PC-3 (cell line): ENCODE results near the gene ROR1. TPM values are rescaled to one million over a fixed set of nuclear protein-coding genes. Genes with fewer than 3 reads are reported as not detected.

Source experiments
- ATAC-seq: fragments of 200-7000 bp; cut with Tn5 transposase; 2 replicates; pipeline ENCODE4 v1.9.1; 2020; ENCODE audit warnings: mild to moderate bottlenecking, moderate library complexity
- BruUV-seq: library from RNA; stranded (reverse); fragments of 400-500 nt; replicated peaks from 2 replicates; lab custom pipeline; 2021; lab: Mats Ljungman, UMichigan
- CTCF ChIA-PET: fragments of 300-600 bp; sonication (Branson Sonifier 250); formaldehyde crosslinking; loops from one replicate; lab custom pipeline; 2022; ENCODE audit warnings: antibody characterized with exemption; lab: Charles Lee
- POLR2A ChIA-PET: fragments of 300-600 bp; sonication (Branson Sonifier 250); formaldehyde crosslinking; loops from one replicate; lab custom pipeline; 2022; ENCODE audit warnings: antibody characterized with exemption; ENCODE audit not compliant: unreplicated experiment; lab: Charles Lee
- DNase-seq: peaks from one replicate; pipeline ENCODE4 v3.0.0-alpha.2; 2015
- H2AFZ ChIP-seq: fragments of 300-600 bp; sonication (generic); 2 replicates; pipeline ENCODE4 v1.6.0; 2016; ENCODE audit warnings: antibody characterized with exemption, low read length
- H3F3A ChIP-seq: fragments of 300-600 bp; sonication (generic); one replicate; pipeline ENCODE4 v1.6.0; 2017; ENCODE audit warnings: antibody characterized with exemption, low read length, control low read depth, mild to moderate bottlenecking; ENCODE audit not compliant: unreplicated experiment
- H3K27ac ChIP-seq: fragments of 300-600 bp; sonication (generic); 2 replicates; pipeline ENCODE4 v1.5.1; 2016; ENCODE audit warnings: mild to moderate bottlenecking, low read length
- H3K27me3 ChIP-seq: fragments of 300-600 bp; sonication (generic); 2 replicates; pipeline ENCODE4 v1.6.1; 2016; ENCODE audit warnings: low read length, mixed read lengths
- H3K36me3 ChIP-seq: fragments of 300-600 bp; sonication (generic); 2 replicates; pipeline ENCODE4 v1.6.1; 2016; ENCODE audit warnings: low read depth, mixed run types, low read length, mixed read lengths
- H3K4me1 ChIP-seq: fragments of 300-600 bp; sonication (generic); 2 replicates; pipeline ENCODE4 v1.5.1; 2016; ENCODE audit warnings: low read length; ENCODE audit not compliant: insufficient read depth
- H3K4me2 ChIP-seq: fragments of 300-600 bp; sonication (generic); 2 replicates; pipeline ENCODE4 v1.6.0; 2016; ENCODE audit warnings: low read length
- H3K4me3 ChIP-seq: fragments of 300-600 bp; sonication (generic); 2 replicates; pipeline ENCODE4 v1.5.1; 2016; ENCODE audit warnings: mild to moderate bottlenecking, low read length, mixed read lengths
- H3K79me2 ChIP-seq: fragments of 300-600 bp; sonication (generic); 2 replicates; pipeline ENCODE4 v1.6.1; 2017; ENCODE audit warnings: low read length, mixed read lengths
- H3K9ac ChIP-seq: fragments of 300-600 bp; sonication (generic); 2 replicates; pipeline ENCODE4 v1.6.0; 2016; ENCODE audit warnings: mild to moderate bottlenecking, low read length
- H3K9me2 ChIP-seq: fragments of 300-600 bp; sonication (generic); replicated peaks from 2 replicates; pipeline ENCODE4 v1.6.1; 2016; ENCODE audit warnings: mixed run types, low read length, mixed read lengths
- H3K9me3 ChIP-seq: fragments of 300-600 bp; sonication (generic); 2 replicates; pipeline ENCODE4 v1.6.1; 2016; ENCODE audit warnings: low read length, mixed read lengths
- H4K20me1 ChIP-seq: fragments of 300-600 bp; sonication (generic); 2 replicates; pipeline ENCODE4 v1.6.1; 2016; ENCODE audit warnings: low read length, mixed read lengths
- CTCF ChIP-seq: fragments of 300-600 bp; sonication (generic); conservative IDR thresholded peaks from 2 replicates; pipeline ENCODE4 v1.5.1; 2017; ENCODE audit warnings: antibody characterized with exemption, low read depth, mild to moderate bottlenecking, low read length
- EZH2 ChIP-seq: fragments of 300-600 bp; sonication (generic); IDR thresholded peaks from one replicate; pipeline ENCODE4 v1.6.1; 2017; ENCODE audit warnings: antibody characterized with exemption, mild to moderate bottlenecking, low read length; ENCODE audit not compliant: unreplicated experiment
- EZH2phosphoT487 ChIP-seq: fragments of 300-600 bp; sonication (generic); IDR thresholded peaks from 2 replicates; pipeline ENCODE4 v1.6.1; 2018; ENCODE audit warnings: mild to moderate bottlenecking, antibody characterized with exemption, low read length, borderline replicate concordance
- intact Hi-C: fragments of 100-400 bp; cut with micrococcal nuclease; formaldehyde crosslinking; loops from 2 replicates; pipeline ENCODE4 v1.9.0; 2023
- total RNA-seq: library from RNA; depleted of rRNA; stranded (reverse); fragments of >200 nt; gene quantifications from 2 replicates; pipeline ENCODE4 v1.2.3, GENCODE V29; 2014

Gene ROR1
- total RNA-seq, 1 experiment from 2014 or later = 16.5 TPM

- CTCF ChIA-PET = no interaction called here
- no peaks in the 10 kb centered on the region for H4K20me1 ChIP-seq
- peak overlapping the region; percentile 91 for H3K27ac ChIP-seq
- peak overlapping the region; percentile 33; the same call in 1 of the 2 replicates for H3K4me3 ChIP-seq
- no peaks in the 10 kb centered on the region for H3K27me3 ChIP-seq
- no TSS peak for BruUV-seq
- peaks cover 28% of the 10 kb centered on the region for H3K4me1 ChIP-seq
- H3K9me3 ChIP-seq = no peaks in the 10 kb centered on the region
- H3K9me2 ChIP-seq = no peaks in the 10 kb centered on the region
- no peaks in the 10 kb centered on the region for H3K36me3 ChIP-seq
- DNase-seq (peak; percentile 95), ATAC-seq (peak; percentile 94)
- peak overlapping the region; percentile 43; the same call in 1 of the 2 replicates for H2AFZ ChIP-seq
- intact Hi-C loops = no loop called here
- TF ChIP-seq EZH2phosphoT487 (no peak), EZH2 (no peak), CTCF (no peak)
- H3F3A ChIP-seq = no peaks in the 10 kb centered on the region
- peaks cover 8% of the 10 kb centered on the region; the same call in 1 of the 2 replicates for H3K79me2 ChIP-seq
- H3K4me2 ChIP-seq = peak overlapping the region; percentile 72
- peak overlapping the region; percentile 49 for H3K9ac ChIP-seq
- POLR2A ChIA-PET = no interaction called here
These were observed 226.2 kb downstream of the ROR1 start for GRCh38 chr1:64000021-64000420.

DNA sequence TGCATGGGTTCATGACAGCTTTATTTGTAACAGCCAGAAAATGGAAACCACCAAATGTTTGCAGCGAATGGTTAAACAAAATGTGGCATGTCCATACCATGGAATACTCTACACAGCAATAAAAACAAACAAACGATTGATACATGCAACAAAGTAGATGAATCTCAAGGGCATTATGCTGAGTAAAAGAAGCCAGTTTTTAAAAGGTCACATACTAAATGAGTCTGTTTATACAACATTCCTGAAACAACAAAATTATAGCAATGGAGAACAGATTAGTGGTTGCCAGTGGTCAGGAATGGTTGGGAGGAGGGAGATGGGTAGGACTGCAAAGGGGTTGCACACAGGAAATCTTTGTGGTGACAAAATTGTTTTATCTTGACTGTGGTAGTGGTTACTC, 227.2 kb downstream of the ROR1 start:
- Histone ChIP-seq H4K20me1 (no peaks in the 10 kb centered on the region), H3K4me3 (no peak overlapping the region), H3K36me3 (no peaks in the 10 kb centered on the region), H3K9me2 (no peaks in the 10 kb centered on the region), H3F3A (no peaks in the 10 kb centered on the region), H3K9ac (no peak overlapping the region; the same call in 1 of the 2 replicates), H3K79me2 (peaks cover 8% of the 10 kb centered on the region; the same call in 1 of the 2 replicates), H3K9me3 (no peaks in the 10 kb centered on the region), H3K4me2 (no peak overlapping the region), H3K4me1 (peaks cover 32% of the 10 kb centered on the region), H3K27me3 (no peaks in the 10 kb centered on the region), H3K27ac (peak overlapping the region; percentile 91; the same call in 1 of the 2 replicates), H2AFZ (no peak overlapping the region)
- ATAC-seq (no peak), DNase-seq (no peak)
- BruUV-seq = no TSS peak
- no peak for TF ChIP-seq EZH2phosphoT487
- TF ChIP-seq EZH2 = no peak
- no peak for TF ChIP-seq CTCF
- intact Hi-C loops = no loop called here
- POLR2A ChIA-PET = no interaction called here
- CTCF ChIA-PET = no interaction called here

DNA sequence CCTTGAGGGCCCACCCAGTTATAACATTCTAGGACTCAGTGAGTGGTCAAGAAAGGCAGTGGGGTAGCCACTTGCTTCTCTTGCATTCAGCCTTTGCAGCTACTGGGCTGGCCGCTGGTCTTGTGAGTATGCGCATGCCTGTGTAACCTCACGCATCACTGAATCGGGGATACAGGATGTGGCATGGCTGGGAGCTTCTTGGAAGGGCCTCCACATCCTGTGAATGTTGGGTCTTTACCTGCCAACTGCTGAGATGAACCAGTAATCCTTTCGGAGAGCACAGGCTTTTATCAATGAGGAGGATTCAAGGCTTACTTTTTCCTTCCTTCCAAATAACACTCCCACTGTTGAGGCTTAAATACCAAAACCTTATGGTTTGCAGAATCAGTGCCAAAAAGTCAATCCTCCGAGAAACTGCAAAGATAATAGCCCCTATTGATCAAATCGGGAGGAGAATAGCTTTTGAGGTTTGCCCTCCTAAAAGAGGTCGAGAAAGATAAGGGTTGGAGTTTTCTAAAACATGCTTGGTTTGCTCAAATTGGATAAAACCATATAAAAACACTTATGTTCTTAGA, 230.7 kb downstream of the ROR1 start:
- POLR2A ChIA-PET = no interaction called here
- peaks cover 16% of the 10 kb centered on the region for H3K79me2 ChIP-seq
- intact Hi-C loops = no loop called here

More for the DNA sequence above, 230.7 kb downstream of the ROR1 start:
- H3K9me3 ChIP-seq = no peaks in the 10 kb centered on the region
- no peak overlapping the region for H3K9ac ChIP-seq
- no peaks in the 10 kb centered on the region for H4K20me1 ChIP-seq
- CTCF ChIA-PET = no interaction called here
- H3K27ac ChIP-seq = no peak overlapping the region
- no peak for ATAC-seq
- H3K4me3 ChIP-seq = no peak overlapping the region
- no peak for DNase-seq
- TF ChIP-seq EZH2 (no peak), CTCF (no peak), EZH2phosphoT487 (no peak)
- peaks cover 46% of the 10 kb centered on the region for H3K4me1 ChIP-seq
- H3K9me2 ChIP-seq = no peaks in the 10 kb centered on the region
- H3K4me2 ChIP-seq = no peak overlapping the region
- BruUV-seq = no TSS peak
- H3K27me3 ChIP-seq = no peaks in the 10 kb centered on the region
- H3F3A ChIP-seq = no peaks in the 10 kb centered on the region
- H2AFZ ChIP-seq = no peak overlapping the region
- no peaks in the 10 kb centered on the region for H3K36me3 ChIP-seq
